Fibroblast of lung (primary cell): ENCODE data around the gene PANX3. TPM values are rescaled to one million over a fixed set of nuclear protein-coding genes. Genes with fewer than 3 reads are reported as not detected.

Experiments used
- DNase-seq, 2 donors: peaks; one replicate each; pipeline versions ENCODE4 v3.0.0 to v3.0.0-alpha.2; 2010; ENCODE audit warnings: low read depth in 2 of 2
- H2AFZ ChIP-seq: 2 replicates; pipeline ENCODE4 v1.5.1; 2012; ENCODE audit warnings: low read length, control low read depth, inconsistent platforms
- H3K27ac ChIP-seq: 2 replicates; pipeline ENCODE4 v1.5.1; 2011; ENCODE audit warnings: low read length, control low read depth; ENCODE audit not compliant: insufficient read depth
- H3K27me3 ChIP-seq: 2 replicates; pipeline ENCODE4 v1.5.1; 2011; ENCODE audit warnings: mild to moderate bottlenecking, low read length; ENCODE audit not compliant: control insufficient read depth, insufficient read depth
- H3K36me3 ChIP-seq: 2 replicates; pipeline ENCODE4 v1.5.1; 2011; ENCODE audit warnings: low read length; ENCODE audit not compliant: control insufficient read depth, insufficient read depth
- H3K4me1 ChIP-seq: 2 replicates; pipeline ENCODE4 v1.5.1; 2011; ENCODE audit warnings: low read length; ENCODE audit not compliant: control insufficient read depth, insufficient read depth; ENCODE audit errors: extremely low read depth
- H3K4me2 ChIP-seq: 2 replicates; pipeline ENCODE4 v1.5.1; 2011; ENCODE audit warnings: low read length, control low read depth; ENCODE audit not compliant: insufficient read depth; ENCODE audit errors: extremely low read depth
- H3K4me3 ChIP-seq, 4 experiments: fragments of 200-600 bp in 1 of 4; sonication (generic) in 1 of 4; replicated peaks in 1 of 4; 2 replicates each; pipeline ENCODE4 v1.5.1; 2011 to 2016; ENCODE audit warnings: low read length in 4 of 4, low read depth in 3 of 4, mild to moderate bottlenecking in 3 of 4, control low read depth in 2 of 4, inconsistent platforms in 1 of 4, mixed read lengths in 1 of 4; ENCODE audit not compliant: insufficient read depth in 1 of 4; ENCODE audit errors: control extremely low read depth in 1 of 4
- H3K79me2 ChIP-seq: 2 replicates; pipeline ENCODE4 v1.5.1; 2012; ENCODE audit warnings: mild to moderate bottlenecking, low read length, inconsistent platforms; ENCODE audit not compliant: control insufficient read depth, insufficient read depth
- H3K9ac ChIP-seq: 2 replicates; pipeline ENCODE4 v1.5.1; 2011; ENCODE audit warnings: mild to moderate bottlenecking, low read length, control low read depth; ENCODE audit not compliant: insufficient read depth
- H3K9me3 ChIP-seq: 2 replicates; pipeline ENCODE4 v1.5.1; 2012; ENCODE audit warnings: low read depth, low read length; ENCODE audit not compliant: control insufficient read depth, insufficient read depth
- H4K20me1 ChIP-seq: 2 replicates; pipeline ENCODE4 v1.5.1; 2011; ENCODE audit warnings: low read length; ENCODE audit not compliant: control insufficient read depth, insufficient read depth; ENCODE audit errors: extremely low read depth
- EZH2 ChIP-seq: IDR thresholded peaks from 2 replicates; pipeline ENCODE4 v1.5.1; 2012; ENCODE audit warnings: low read length, control low read depth, mild to moderate bottlenecking; ENCODE audit errors: missing control alignments
- polyA plus RNA-seq, 2 donors: library from polyadenylated mRNA; depleted of rRNA in 1 of 2; stranded (reverse) in 1 of 2; unstranded in 1 of 2; fragments of >200 nt; gene quantifications; 2 replicates each; pipeline ENCODE4 v1.2.1, GENCODE V29; 2011 to 2012; ENCODE audit warnings: missing spikeins in 1 of 2
- total RNA-seq: library from RNA; depleted of rRNA; stranded (reverse); fragments of >200 nt; gene quantifications from 2 replicates; pipeline ENCODE4 v1.2.1, GENCODE V29; 2014
- TF ChIP-seq, protein P1 (sequence below), 2 donors: IDR thresholded peaks in 1 of 2; conservative IDR thresholded peaks in 1 of 2; 1 replicate in 1 of 2; 2 replicates in 1 of 2; pipeline ENCODE4 v1.5.1; 2011 to 2012; ENCODE audit warnings: low read length in 2 of 2, control low read depth in 1 of 2, inconsistent platforms in 1 of 2, low read depth in 1 of 2, mild to moderate bottlenecking in 1 of 2

PANX3 gene
- total and polyA plus RNA-seq, 2 donors (not counting 1 experiment from before 2014, with no cell fraction given): not detected

DNA sequence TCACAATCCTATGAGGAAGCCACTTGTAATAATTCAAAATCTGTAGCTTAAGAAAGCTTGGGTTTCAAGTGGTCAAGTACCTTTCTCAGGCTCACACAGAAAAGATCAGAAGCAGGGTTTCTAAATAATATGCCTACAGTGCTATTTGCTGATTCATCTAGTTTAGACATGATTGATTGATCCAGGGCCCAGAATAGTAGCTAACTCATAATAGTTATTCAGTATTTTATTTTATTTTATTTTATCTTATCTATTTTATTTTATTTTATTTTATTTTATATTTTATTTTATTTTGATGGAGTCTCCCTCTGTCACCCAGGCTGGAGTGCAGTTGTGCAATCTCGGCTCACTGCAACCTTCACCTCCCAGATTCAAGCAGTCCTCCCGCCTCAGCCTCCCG is 15.9 kb upstream of the PANX3 start:
- Histone ChIP-seq H3K4me2 (no peak overlapping the region), H3K27me3 (no peaks in the 10 kb centered on the region), H2AFZ (no peak overlapping the region), H3K9ac (no peak overlapping the region), H4K20me1 (no peaks in the 10 kb centered on the region), H3K27ac (no peak overlapping the region), H3K36me3 (no peaks in the 10 kb centered on the region), H3K79me2 (no peaks in the 10 kb centered on the region), H3K4me1 (no peaks in the 10 kb centered on the region), H3K4me3 (no peak overlapping the region), H3K9me3 (no peaks in the 10 kb centered on the region)
- no peak for DNase-seq
- TF ChIP-seq, protein P1, sequence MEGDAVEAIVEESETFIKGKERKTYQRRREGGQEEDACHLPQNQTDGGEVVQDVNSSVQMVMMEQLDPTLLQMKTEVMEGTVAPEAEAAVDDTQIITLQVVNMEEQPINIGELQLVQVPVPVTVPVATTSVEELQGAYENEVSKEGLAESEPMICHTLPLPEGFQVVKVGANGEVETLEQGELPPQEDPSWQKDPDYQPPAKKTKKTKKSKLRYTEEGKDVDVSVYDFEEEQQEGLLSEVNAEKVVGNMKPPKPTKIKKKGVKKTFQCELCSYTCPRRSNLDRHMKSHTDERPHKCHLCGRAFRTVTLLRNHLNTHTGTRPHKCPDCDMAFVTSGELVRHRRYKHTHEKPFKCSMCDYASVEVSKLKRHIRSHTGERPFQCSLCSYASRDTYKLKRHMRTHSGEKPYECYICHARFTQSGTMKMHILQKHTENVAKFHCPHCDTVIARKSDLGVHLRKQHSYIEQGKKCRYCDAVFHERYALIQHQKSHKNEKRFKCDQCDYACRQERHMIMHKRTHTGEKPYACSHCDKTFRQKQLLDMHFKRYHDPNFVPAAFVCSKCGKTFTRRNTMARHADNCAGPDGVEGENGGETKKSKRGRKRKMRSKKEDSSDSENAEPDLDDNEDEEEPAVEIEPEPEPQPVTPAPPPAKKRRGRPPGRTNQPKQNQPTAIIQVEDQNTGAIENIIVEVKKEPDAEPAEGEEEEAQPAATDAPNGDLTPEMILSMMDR (conservative IDR thresholded peaks at IDR 0.05 in 1 of 2, IDR thresholded peaks at IDR 0.05 in 1 of 2; ENCODE audit: low read depth in 1 of 2, low read length in 2 of 2): no peak
- TF ChIP-seq EZH2: no peak

DNA sequence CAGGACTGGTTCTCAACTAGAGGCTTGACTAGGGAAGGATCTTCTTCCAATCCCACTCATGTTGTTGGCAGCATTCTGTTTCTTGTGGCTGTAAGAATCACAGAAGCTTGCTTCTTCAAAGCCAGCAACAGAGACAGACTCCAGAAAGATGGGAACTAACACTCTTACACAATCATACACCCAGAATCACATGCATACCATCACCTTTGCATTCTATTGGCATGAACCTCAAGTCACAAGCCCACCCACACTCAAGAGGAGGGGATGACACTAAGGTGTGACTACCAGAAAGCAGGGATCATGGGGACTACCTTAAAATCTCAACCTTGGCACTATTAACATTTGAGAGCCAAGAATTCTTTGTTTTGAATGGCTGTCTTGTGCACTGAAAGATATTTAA is 13.6 kb upstream of the PANX3 start:
- Histone ChIP-seq H3K79me2 (no peaks in the 10 kb centered on the region), H3K4me2 (no peak overlapping the region), H3K27me3 (no peaks in the 10 kb centered on the region), H3K9me3 (no peaks in the 10 kb centered on the region), H3K27ac (no peak overlapping the region), H3K4me3 (no peak overlapping the region), H4K20me1 (no peaks in the 10 kb centered on the region), H3K9ac (no peak overlapping the region), H2AFZ (no peak overlapping the region), H3K4me1 (no peaks in the 10 kb centered on the region), H3K36me3 (no peaks in the 10 kb centered on the region)
- TF ChIP-seq EZH2: no peak
- TF ChIP-seq, protein P1 (conservative IDR thresholded peaks at IDR 0.05 in 1 of 2, IDR thresholded peaks at IDR 0.05 in 1 of 2; ENCODE audit: low read depth in 1 of 2, low read length in 2 of 2): no peak
- DNase-seq: no peak

DNA sequence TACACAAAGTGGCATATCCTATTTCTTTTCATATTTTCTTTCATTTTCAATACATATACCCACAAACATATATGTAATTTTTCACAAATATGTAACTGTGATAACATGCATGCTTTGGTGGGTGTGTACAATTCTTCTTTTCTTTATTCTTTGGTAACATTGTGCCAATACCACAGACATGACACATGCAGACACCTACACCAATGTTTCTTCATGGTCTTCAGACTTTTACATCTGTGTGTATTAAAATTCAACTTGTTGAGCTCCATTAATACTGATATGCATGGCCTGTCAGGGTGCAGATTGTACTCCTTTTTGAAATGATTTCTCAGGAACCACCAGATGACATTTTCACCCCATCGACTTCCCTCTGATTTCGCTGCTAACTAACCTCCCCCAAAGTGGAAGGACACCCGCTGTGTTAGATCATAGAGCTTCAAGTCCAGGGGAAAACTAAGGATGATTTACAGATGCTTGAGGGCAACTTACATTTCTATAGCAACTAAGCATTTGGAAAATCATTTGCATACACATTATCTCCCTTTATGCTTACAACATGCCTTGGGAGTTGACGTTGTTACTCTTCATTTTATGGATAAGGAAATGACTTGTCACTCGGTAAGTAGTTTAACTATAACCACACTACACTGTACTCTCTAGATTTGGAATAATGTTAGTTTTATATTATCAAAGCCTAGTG is 10.5 kb upstream of the PANX3 start:
- no peaks in the 10 kb centered on the region for H4K20me1 ChIP-seq
- no peaks in the 10 kb centered on the region for H3K27me3 ChIP-seq
- no peak for DNase-seq
- no peaks in the 10 kb centered on the region for H3K79me2 ChIP-seq
- no peaks in the 10 kb centered on the region for H3K36me3 ChIP-seq
- H3K27ac ChIP-seq: no peak overlapping the region
- H2AFZ ChIP-seq: no peak overlapping the region
- H3K9ac ChIP-seq: no peak overlapping the region
- no peaks in the 10 kb centered on the region for H3K4me1 ChIP-seq
- H3K4me2 ChIP-seq: no peak overlapping the region
- TF ChIP-seq, protein P1 (conservative IDR thresholded peaks at IDR 0.05 in 1 of 2, IDR thresholded peaks at IDR 0.05 in 1 of 2; ENCODE audit: low read depth in 1 of 2, low read length in 2 of 2): no peak
- no peak for TF ChIP-seq EZH2
- no peak overlapping the region for H3K4me3 ChIP-seq
- no peaks in the 10 kb centered on the region for H3K9me3 ChIP-seq
